Spleen (tissue), 7 donors: Measurements from ENCODE around the gene AARS2.

Experiments used
- POLR2A ChIP-seq, 3 donors: fragments of 450-650 bp; IDR thresholded peaks; one replicate each; pipeline ENCODE4 v1.5.1; 2017; ENCODE audit warnings: antibody characterized with exemption in 3 of 3, mild to moderate bottlenecking in 1 of 3
- TF ChIP-seq, protein P1 (sequence below), 11 experiments: fragments of 200-600 bp in 7 of 11; fragments of 450-650 bp in 4 of 11; sonication (generic) in 4 of 11; IDR thresholded peaks in 8 of 11; conservative IDR thresholded peaks in 3 of 11; 1 replicate in 7 of 11; 2 replicates in 4 of 11; pipeline versions ENCODE4 v1.4.0 to v1.8.0; 2016 to 2021; ENCODE audit warnings: antibody characterized with exemption in 11 of 11, inconsistent platforms in 4 of 11, mild to moderate bottlenecking in 1 of 11
- donor health status: DM: no; HTN: no; CAD: no; lungs with moderate emphysema.
- donor health status: DM: no; HTN: no; CAD: no.
- donor health status: DM: no; HTN: no; CAD: no.

- TF ChIP-seq POLR2A (IDR thresholded peaks at IDR 0.05), result no peak
- TF ChIP-seq, protein P1, sequence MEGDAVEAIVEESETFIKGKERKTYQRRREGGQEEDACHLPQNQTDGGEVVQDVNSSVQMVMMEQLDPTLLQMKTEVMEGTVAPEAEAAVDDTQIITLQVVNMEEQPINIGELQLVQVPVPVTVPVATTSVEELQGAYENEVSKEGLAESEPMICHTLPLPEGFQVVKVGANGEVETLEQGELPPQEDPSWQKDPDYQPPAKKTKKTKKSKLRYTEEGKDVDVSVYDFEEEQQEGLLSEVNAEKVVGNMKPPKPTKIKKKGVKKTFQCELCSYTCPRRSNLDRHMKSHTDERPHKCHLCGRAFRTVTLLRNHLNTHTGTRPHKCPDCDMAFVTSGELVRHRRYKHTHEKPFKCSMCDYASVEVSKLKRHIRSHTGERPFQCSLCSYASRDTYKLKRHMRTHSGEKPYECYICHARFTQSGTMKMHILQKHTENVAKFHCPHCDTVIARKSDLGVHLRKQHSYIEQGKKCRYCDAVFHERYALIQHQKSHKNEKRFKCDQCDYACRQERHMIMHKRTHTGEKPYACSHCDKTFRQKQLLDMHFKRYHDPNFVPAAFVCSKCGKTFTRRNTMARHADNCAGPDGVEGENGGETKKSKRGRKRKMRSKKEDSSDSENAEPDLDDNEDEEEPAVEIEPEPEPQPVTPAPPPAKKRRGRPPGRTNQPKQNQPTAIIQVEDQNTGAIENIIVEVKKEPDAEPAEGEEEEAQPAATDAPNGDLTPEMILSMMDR (IDR thresholded peaks at IDR 0.05 in 8 of 11, conservative IDR thresholded peaks at IDR 0.05 in 3 of 11), result no peak
These were observed 53.1 kb downstream of the AARS2 start for GRCh38 chr6:44260011-44260410.
